ENCODE data around the gene NT5M.

The NT5M gene

DNA sequence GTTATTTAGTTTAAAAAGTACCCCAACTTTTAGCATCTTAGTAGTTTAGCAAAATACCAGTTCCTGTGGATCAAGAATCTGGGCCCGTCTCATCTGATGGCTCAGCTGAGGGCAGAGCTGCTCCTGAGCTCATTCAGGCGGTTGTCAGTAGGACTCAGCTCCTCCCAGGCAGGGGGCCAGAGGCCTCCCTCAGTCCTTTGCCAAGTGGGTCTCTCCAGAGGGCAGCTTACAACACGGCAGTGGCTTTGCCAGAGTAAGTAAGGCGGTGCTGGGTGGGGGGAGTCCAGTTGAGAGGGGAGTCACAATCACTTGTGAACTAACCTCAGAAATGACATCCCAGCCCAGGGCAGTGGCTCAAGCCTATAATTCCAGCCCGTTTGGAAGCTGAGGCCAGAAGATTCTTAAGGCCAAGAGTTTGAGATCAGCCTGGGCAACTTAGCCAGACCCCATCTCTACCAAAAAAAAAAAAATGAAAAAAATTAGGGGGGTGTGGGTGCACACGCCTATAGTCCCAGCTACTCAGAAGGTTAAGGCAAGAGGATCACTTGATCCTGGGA, 92.2 kb downstream of the NT5M start:
- no peak for DNase-seq (ENCODE audit: low read depth)

DNA sequence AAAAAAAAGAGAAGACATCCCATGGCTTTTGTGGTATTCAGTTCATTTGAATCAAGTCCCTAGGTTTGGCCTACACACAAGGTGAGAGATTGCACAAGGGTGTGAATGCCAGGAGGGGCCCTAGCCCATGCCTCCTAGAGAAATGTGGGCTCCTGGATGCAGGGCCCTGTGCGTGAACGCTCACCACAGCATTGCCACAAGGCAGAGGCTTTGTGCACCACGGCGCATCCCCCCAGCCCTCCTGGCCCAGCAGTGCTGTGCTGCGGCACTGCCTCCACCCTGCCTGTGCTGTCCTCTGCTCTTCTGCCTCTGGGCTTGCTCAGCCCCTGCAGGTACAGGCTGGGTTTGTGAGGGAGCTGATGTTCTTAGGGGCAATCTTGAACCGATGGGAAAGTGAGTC, 92.7 kb downstream of the NT5M start:
- DNase-seq (ENCODE audit: low read depth), result no peak

All from stimulated activated CD8-positive, alpha-beta memory T cell treated with anti-CD3 and anti-CD28 coated beads, Interleukin-12 subunit alpha, Interleukin-12 subunit beta, amount 100 ng/mL, for 1 hour (primary cell).